ENCODE measurements around the gene SCN1B.

SCN1B gene

GRCh38 chr19:35077411-35078223, 47.3 kb downstream of the SCN1B start:
- no peak overlapping the region for H3K27ac ChIP-seq
- H3K4me3 ChIP-seq, result no peak overlapping the region
- DNase-seq (ENCODE audit: low spot score), result no peak
- TF ChIP-seq CTCF (IDR thresholded peaks at IDR 0.05), result no peak

- no peak for DNase-seq (ENCODE audit: low spot score)
- no peak for TF ChIP-seq CTCF (IDR thresholded peaks at IDR 0.05)
- no peak overlapping the region for H3K27ac ChIP-seq
- H3K4me3 ChIP-seq, result no peak overlapping the region
Observed at GRCh38 chr19:35079826-35080225, 49.6 kb downstream of the SCN1B start.

- TF ChIP-seq CTCF (IDR thresholded peaks at IDR 0.05), result no peak
- H3K27ac ChIP-seq, result no peak overlapping the region
- no peak for DNase-seq (ENCODE audit: low spot score)
Observed at GRCh38 chr19:35080613-35081170, 50.4 kb downstream of the SCN1B start.

GRCh38 chr19:35081201-35081600, 50.9 kb downstream of the SCN1B start:
- H3K4me3 ChIP-seq, result no peak overlapping the region

More at GRCh38 chr19:35080613-35081170, 50.4 kb downstream of the SCN1B start:
- no peak overlapping the region for H3K4me3 ChIP-seq

GRCh38 chr19:35083691-35084508, 53.6 kb downstream of the SCN1B start:
- Histone ChIP-seq H3K4me3 (no peak overlapping the region), H3K27ac (no peak overlapping the region)
- no peak for DNase-seq (ENCODE audit: low spot score)
- no peak for TF ChIP-seq CTCF (IDR thresholded peaks at IDR 0.05)

More at GRCh38 chr19:35081201-35081600, 50.9 kb downstream of the SCN1B start:
- no peak for DNase-seq (ENCODE audit: low spot score)
- TF ChIP-seq CTCF (IDR thresholded peaks at IDR 0.05), result no peak
- H3K27ac ChIP-seq, result no peak overlapping the region

- DNase-seq (ENCODE audit: low spot score), result no peak
- Histone ChIP-seq H3K27ac (no peak overlapping the region), H3K4me3 (no peak overlapping the region)
- no peak for TF ChIP-seq CTCF (IDR thresholded peaks at IDR 0.05)
Observed at GRCh38 chr19:35084509-35084762, 54.2 kb downstream of the SCN1B start.
